Endothelial cell of umbilical vein (primary cell): ENCODE measurements around the gene PPP1R9B. TPM values are rescaled to one million over a fixed set of nuclear protein-coding genes. Genes with fewer than 3 reads are reported as not detected.

Experiments used
- BruUV-seq: library from RNA; stranded (reverse); fragments of 400-500 nt; replicated peaks from 2 replicates; lab custom pipeline; 2021; lab: Mats Ljungman, UMichigan
- CTCF ChIA-PET: fragments of 300-600, 350-600 bp; sonication (Branson Sonifier 250); formaldehyde crosslinking; loops from one replicate; lab custom pipeline; 2021; ENCODE audit warnings: antibody characterized with exemption, inconsistent platforms; lab: Charles Lee
- POLR2A ChIA-PET: fragments of 300-600, 350-600 bp; sonication (Branson Sonifier 250); formaldehyde crosslinking; loops from one replicate; lab custom pipeline; 2021; ENCODE audit warnings: antibody characterized with exemption, inconsistent platforms; lab: Charles Lee
- DNase-seq: peaks from one replicate; pipeline ENCODE4 v3.0.0-alpha.2; 2011; ENCODE audit warnings: low read depth, low spot score
- FAIRE-seq: peaks from 2 replicates; lab custom pipeline; 2011; peaks lifted over from hg19 to GRCh38; lab: Jason Lieb, UNC
- H2AFZ ChIP-seq: 2 replicates; pipeline ENCODE4 v1.6.0; 2012; ENCODE audit warnings: low read depth, low read length, control low read depth, inconsistent platforms
- H3K27ac ChIP-seq: 2 replicates; pipeline ENCODE4 v1.5.1; 2011; ENCODE audit warnings: low read depth, mild to moderate bottlenecking, control low read depth, low read length, moderate library complexity; ENCODE audit not compliant: insufficient read depth
- H3K27me3 ChIP-seq, 2 experiments: 2 replicates each; pipeline versions ENCODE4 v1.6.0 to v1.6.1; 2011; ENCODE audit warnings: low read length in 2 of 2, mixed read lengths in 1 of 2; ENCODE audit not compliant: control insufficient read depth in 2 of 2, insufficient read depth in 2 of 2
- H3K36me3 ChIP-seq, 2 experiments: 2 replicates in 1 of 2; 3 replicates in 1 of 2; pipeline ENCODE4 v1.5.1; 2011; ENCODE audit warnings: low read length in 2 of 2, mild to moderate bottlenecking in 1 of 2, moderate library complexity in 1 of 2; ENCODE audit not compliant: control insufficient read depth in 2 of 2, insufficient read depth in 2 of 2; ENCODE audit errors: extremely low read depth in 1 of 2
- H3K4me1 ChIP-seq: 3 replicates; pipeline ENCODE4 v1.5.1; 2011; ENCODE audit warnings: mild to moderate bottlenecking, low read length; ENCODE audit not compliant: control insufficient read depth, insufficient read depth; ENCODE audit errors: extremely low read depth
- H3K4me2 ChIP-seq: 2 replicates; pipeline ENCODE4 v1.6.1; 2011; ENCODE audit warnings: low read length, control low read depth, mixed read lengths; ENCODE audit not compliant: insufficient read depth
- H3K4me3 ChIP-seq, 3 experiments: fragments of 200-600 bp in 1 of 3; sonication (generic), shearing (Covaris generic) in 1 of 3; replicated peaks in 1 of 3; 2 replicates each; pipeline ENCODE4 v1.5.1; 2011 to 2016; ENCODE audit warnings: control low read depth in 3 of 3, low read length in 3 of 3, mild to moderate bottlenecking in 2 of 3, inconsistent platforms in 1 of 3, low read depth in 1 of 3, moderate library complexity in 1 of 3; ENCODE audit not compliant: insufficient read depth in 1 of 3
- H3K79me2 ChIP-seq: 2 replicates; pipeline ENCODE4 v1.6.0; 2012; ENCODE audit warnings: low read length, inconsistent platforms; ENCODE audit not compliant: control insufficient read depth, insufficient read depth
- H3K9ac ChIP-seq: replicated peaks from 2 replicates; pipeline ENCODE3; 2011; ENCODE audit warnings: low read length, control low read depth; ENCODE audit not compliant: insufficient read depth; ENCODE audit errors: extremely low read depth
- H3K9me1 ChIP-seq: replicated peaks from 3 replicates; pipeline ENCODE4 v1.6.0; 2011; ENCODE audit warnings: mild to moderate bottlenecking, low read length; ENCODE audit not compliant: control insufficient read depth, insufficient read depth; ENCODE audit errors: extremely low read depth
- H3K9me3 ChIP-seq: replicated peaks from 2 replicates; pipeline ENCODE4 v1.5.1; 2012; ENCODE audit warnings: low read length, inconsistent platforms; ENCODE audit not compliant: control insufficient read depth, insufficient read depth
- H4K20me1 ChIP-seq: replicated peaks from 2 replicates; pipeline ENCODE3; 2011; ENCODE audit warnings: mild to moderate bottlenecking, low read length; ENCODE audit not compliant: control insufficient read depth, insufficient read depth; ENCODE audit errors: extremely low read depth
- EZH2 ChIP-seq: IDR thresholded peaks from 2 replicates; pipeline ENCODE4 v1.6.1; 2012; ENCODE audit warnings: borderline replicate concordance, low read depth, mild to moderate bottlenecking, moderate library complexity, low read length, inconsistent platforms; ENCODE audit not compliant: severe bottlenecking
- FOS ChIP-seq: IDR thresholded peaks from 2 replicates; pipeline ENCODE4 v1.6.1; 2011; ENCODE audit warnings: mild to moderate bottlenecking, low read length, moderate library complexity, borderline replicate concordance; ENCODE audit not compliant: insufficient read depth
- GATA2 ChIP-seq: IDR thresholded peaks from 2 replicates; pipeline ENCODE4 v1.7.0; 2011; ENCODE audit warnings: low read depth, mild to moderate bottlenecking, moderate library complexity, mixed read lengths, low read length; ENCODE audit not compliant: insufficient read length, insufficient read depth
- JUN ChIP-seq: IDR thresholded peaks from 2 replicates; pipeline ENCODE4 v1.6.1; 2011; ENCODE audit warnings: borderline replicate concordance, low read depth; ENCODE audit not compliant: insufficient read length, insufficient read depth
- MYC ChIP-seq: IDR thresholded peaks from one replicate; pipeline ENCODE4 v1.6.1; 2011; ENCODE audit warnings: mild to moderate bottlenecking, low read depth, low read length
- POLR2A ChIP-seq: IDR thresholded peaks from 2 replicates; pipeline ENCODE4 v1.6.1; 2012; ENCODE audit warnings: low read depth, mild to moderate bottlenecking, control low read depth, low read length
- POLR2AphosphoS5 ChIP-seq: IDR thresholded peaks from 2 replicates; pipeline ENCODE4 v1.6.1; 2012; ENCODE audit warnings: low read depth, mild to moderate bottlenecking, control low read depth, low read length, moderate library complexity; ENCODE audit not compliant: insufficient read depth
- dilution Hi-C: fragments of 300-500 bp; cut with MboI; formaldehyde crosslinking; loops from one replicate; pipeline ENCODE4 v1.15.0; 2019; ENCODE audit warnings: low sequenced_read_pairs; ENCODE audit not compliant: extremely low pct_ligation_motif_present
- intact Hi-C: fragments of 100-400 bp; cut with micrococcal nuclease; formaldehyde crosslinking; loops from one replicate; pipeline ENCODE4 v1.10.0; 2022
- polyA plus RNA-seq, 4 experiments: library from polyadenylated mRNA; depleted of rRNA in 3 of 4; stranded (reverse) in 3 of 4; unstranded in 1 of 4; fragments of >200 nt; gene quantifications; 2 replicates each; pipeline versions ENCODE4 v1.2.1 to v1.2.3, GENCODE V29; 2011 to 2012; ENCODE audit warnings: missing spikeins in 1 of 4
- total RNA-seq: library from RNA; stranded (reverse); gene quantifications from 2 replicates; pipeline ENCODE4 v1.2.3, GENCODE V29; 2021
- TF ChIP-seq, protein P1 (sequence below), 2 donors: IDR thresholded peaks; 1 replicate in 1 of 2; 2 replicates in 1 of 2; pipeline ENCODE4 v1.5.1; 2011; ENCODE audit warnings: low read length in 2 of 2, mild to moderate bottlenecking in 2 of 2, moderate library complexity in 2 of 2, control low read depth in 1 of 2, inconsistent platforms in 1 of 2, low read depth in 1 of 2; ENCODE audit not compliant: insufficient read depth in 1 of 2; ENCODE audit errors: extremely low read depth in 1 of 2
- TF ChIP-seq, protein P2 (sequence below): IDR thresholded peaks from 2 replicates; pipeline ENCODE4 v1.6.1; 2011; ENCODE audit not compliant: insufficient read depth, insufficient read length

PPP1R9B gene
- total and polyA plus RNA-seq, 2 donors (not counting 3 experiments of a cell fraction or from before 2014, with no cell fraction given) = 20.1 to 60.2 TPM

DNA sequence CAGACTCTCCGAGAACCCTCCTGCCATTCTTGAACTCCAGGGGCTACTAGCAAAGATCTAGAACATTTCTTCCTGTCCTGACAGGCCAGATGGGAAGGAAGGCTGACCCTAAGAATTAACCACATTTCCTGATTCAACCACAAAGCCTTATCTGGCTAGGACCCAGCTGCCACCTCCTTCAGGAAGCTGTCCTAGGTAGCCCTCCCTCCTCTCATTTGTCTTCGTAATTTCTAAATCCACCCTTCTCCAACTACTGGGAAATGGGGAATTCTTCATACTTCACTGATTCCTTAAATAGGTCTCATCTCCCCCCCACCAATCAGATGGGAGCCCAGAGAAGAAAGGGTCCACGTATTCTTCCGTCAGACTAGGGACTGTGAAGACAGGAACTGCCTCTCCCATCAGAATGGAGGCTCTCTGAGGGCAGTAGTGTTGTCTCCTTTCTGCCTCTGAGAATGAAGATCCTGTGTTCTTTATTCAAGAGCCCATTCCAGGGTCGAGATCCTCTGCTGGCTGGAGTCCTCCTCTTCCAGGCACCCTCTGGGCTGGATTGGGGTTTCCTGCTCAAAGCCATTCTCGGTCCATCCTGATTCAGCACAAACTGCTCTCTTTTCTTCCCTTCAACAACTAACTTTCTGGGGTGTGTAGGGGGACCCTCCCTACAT, 22.6 kb downstream of the PPP1R9B start:
- H3K4me1 ChIP-seq = peaks cover 31% of the 10 kb centered on the region
- FAIRE-seq = peak; percentile 94
- BruUV-seq = no TSS peak
- dilution Hi-C loops = no loop called here
- H3K27ac ChIP-seq = no peak overlapping the region
- intact Hi-C loops = loop anchor here (1.0 kb wide), 1 partner anchor 33 kb away; the partner anchor contains the start of gene PDK2
- TF ChIP-seq JUN (no peak), FOS (no peak), MYC (no peak), POLR2AphosphoS5 (peak; percentile 60), EZH2 (no peak), GATA2 (peak; percentile 69), POLR2A (peak; percentile 23)
- TF ChIP-seq, protein P1, sequence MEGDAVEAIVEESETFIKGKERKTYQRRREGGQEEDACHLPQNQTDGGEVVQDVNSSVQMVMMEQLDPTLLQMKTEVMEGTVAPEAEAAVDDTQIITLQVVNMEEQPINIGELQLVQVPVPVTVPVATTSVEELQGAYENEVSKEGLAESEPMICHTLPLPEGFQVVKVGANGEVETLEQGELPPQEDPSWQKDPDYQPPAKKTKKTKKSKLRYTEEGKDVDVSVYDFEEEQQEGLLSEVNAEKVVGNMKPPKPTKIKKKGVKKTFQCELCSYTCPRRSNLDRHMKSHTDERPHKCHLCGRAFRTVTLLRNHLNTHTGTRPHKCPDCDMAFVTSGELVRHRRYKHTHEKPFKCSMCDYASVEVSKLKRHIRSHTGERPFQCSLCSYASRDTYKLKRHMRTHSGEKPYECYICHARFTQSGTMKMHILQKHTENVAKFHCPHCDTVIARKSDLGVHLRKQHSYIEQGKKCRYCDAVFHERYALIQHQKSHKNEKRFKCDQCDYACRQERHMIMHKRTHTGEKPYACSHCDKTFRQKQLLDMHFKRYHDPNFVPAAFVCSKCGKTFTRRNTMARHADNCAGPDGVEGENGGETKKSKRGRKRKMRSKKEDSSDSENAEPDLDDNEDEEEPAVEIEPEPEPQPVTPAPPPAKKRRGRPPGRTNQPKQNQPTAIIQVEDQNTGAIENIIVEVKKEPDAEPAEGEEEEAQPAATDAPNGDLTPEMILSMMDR (IDR thresholded peaks at IDR 0.05; ENCODE audit: extremely low read depth in 1 of 2, insufficient read depth in 1 of 2, low read depth in 1 of 2, low read length in 2 of 2) = no peak
- TF ChIP-seq, protein P2, sequence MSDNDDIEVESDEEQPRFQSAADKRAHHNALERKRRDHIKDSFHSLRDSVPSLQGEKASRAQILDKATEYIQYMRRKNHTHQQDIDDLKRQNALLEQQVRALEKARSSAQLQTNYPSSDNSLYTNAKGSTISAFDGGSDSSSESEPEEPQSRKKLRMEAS = no peak
- no peaks in the 10 kb centered on the region for H3K27me3 ChIP-seq
- no peak overlapping the region for H3K9ac ChIP-seq
- H4K20me1 ChIP-seq = no peaks in the 10 kb centered on the region
- CTCF ChIA-PET = interaction anchor here (1.4 to 3.9 kb wide), 3 partner anchors 11 to 34 kb away, joined by 5 to 15 read pairs (median 8); no protein-coding TSS in a partner anchor
- no peak overlapping the region for H3K4me3 ChIP-seq
- no peaks in the 10 kb centered on the region for H3K36me3 ChIP-seq
- POLR2A ChIA-PET = no interaction called here
- H2AFZ ChIP-seq = no peak overlapping the region
- peak overlapping the region; percentile 15 for H3K4me2 ChIP-seq
- H3K9me1 ChIP-seq = no peaks in the 10 kb centered on the region
- DNase-seq = peak; percentile 51
- no peaks in the 10 kb centered on the region for H3K79me2 ChIP-seq
- no peaks in the 10 kb centered on the region for H3K9me3 ChIP-seq
